H1 (cell line): ENCODE measurements around the gene MRAP2.

Source experiments
- CTCF ChIP-seq, 3 experiments: IDR thresholded peaks; 1 replicate in 2 of 3; 2 replicates in 1 of 3; pipeline versions ENCODE4 v1.5.1 to v1.6.1; 2011; ENCODE audit warnings: low read length in 3 of 3, mild to moderate bottlenecking in 3 of 3, inconsistent platforms in 2 of 3, low read depth in 1 of 3, moderate library complexity in 1 of 3; ENCODE audit not compliant: insufficient read depth in 1 of 3; ENCODE audit errors: control extremely low read depth in 1 of 3
- EP300 ChIP-seq, 2 experiments: IDR thresholded peaks; 1 replicate in 1 of 2; 2 replicates in 1 of 2; pipeline ENCODE4 v1.6.1; 2011 to 2012; ENCODE audit warnings: low read depth in 2 of 2, low read length in 2 of 2, mild to moderate bottlenecking in 2 of 2, borderline replicate concordance in 1 of 2, inconsistent platforms in 1 of 2, moderate library complexity in 1 of 2
- EZH2 ChIP-seq: fragments of 200-600 bp; sonication (generic); IDR thresholded peaks from 2 replicates; pipeline ENCODE4 v1.7.1; 2012; ENCODE audit warnings: low read depth, mild to moderate bottlenecking, moderate library complexity, low read length, inconsistent platforms; ENCODE audit not compliant: severe bottlenecking
- FOSL1 ChIP-seq: IDR thresholded peaks from 2 replicates; pipeline ENCODE4 v1.6.1; 2011; ENCODE audit warnings: mild to moderate bottlenecking, low read depth, low read length, moderate library complexity; ENCODE audit not compliant: insufficient read depth
- HDAC2 ChIP-seq, 2 experiments: fragments of 300-600 bp in 1 of 2; sonication (generic) in 1 of 2; IDR thresholded peaks; 2 replicates each; pipeline ENCODE4 v1.6.1; 2011 to 2012; ENCODE audit warnings: low read depth in 2 of 2, low read length in 2 of 2, mild to moderate bottlenecking in 2 of 2, moderate library complexity in 2 of 2, borderline replicate concordance in 1 of 2, inconsistent platforms in 1 of 2
- KDM1A ChIP-seq: fragments of 200-600, 300-600 bp; sonication (generic); IDR thresholded peaks from 2 replicates; pipeline ENCODE4 v1.7.1; 2016; ENCODE audit warnings: mild to moderate bottlenecking, low read length, borderline replicate concordance
- MAX ChIP-seq: IDR thresholded peaks from 2 replicates; pipeline ENCODE4 v1.6.1; 2012; ENCODE audit warnings: inconsistent platforms
- PHF8 ChIP-seq: fragments of 200-600 bp; sonication (generic); conservative IDR thresholded peaks from 2 replicates; pipeline ENCODE4 v1.7.1; 2012; ENCODE audit warnings: low read depth, mild to moderate bottlenecking, inconsistent platforms, low read length, moderate library complexity
- POLR2A ChIP-seq, 2 experiments: IDR thresholded peaks; 1 replicate in 1 of 2; 2 replicates in 1 of 2; pipeline ENCODE4 v1.6.1; 2011; ENCODE audit warnings: low read depth in 2 of 2, low read length in 2 of 2, mild to moderate bottlenecking in 2 of 2; ENCODE audit errors: control extremely low read depth in 1 of 2
- POLR2AphosphoS5 ChIP-seq: IDR thresholded peaks from 2 replicates; pipeline ENCODE4 v1.6.1; 2011; ENCODE audit warnings: low read depth, low read length
- RAD21 ChIP-seq, 2 experiments: IDR thresholded peaks in 1 of 2; conservative IDR thresholded peaks in 1 of 2; 2 replicates each; pipeline ENCODE4 v1.6.1; 2011; ENCODE audit warnings: low read depth in 2 of 2, low read length in 2 of 2, improper control_type of control experiment in 1 of 2, inconsistent platforms in 1 of 2, mild to moderate bottlenecking in 1 of 2, moderate library complexity in 1 of 2
- RXRA ChIP-seq: IDR thresholded peaks from 2 replicates; pipeline ENCODE4 v1.6.1; 2011; ENCODE audit warnings: low read depth, mild to moderate bottlenecking, low read length, moderate library complexity; ENCODE audit not compliant: insufficient read depth
- TCF12 ChIP-seq: IDR thresholded peaks from 2 replicates; pipeline ENCODE4 v1.6.1; 2011; ENCODE audit warnings: low read depth, mild to moderate bottlenecking, low read length
- TEAD4 ChIP-seq: IDR thresholded peaks from 2 replicates; pipeline ENCODE4 v1.6.1; 2012; ENCODE audit warnings: low read depth, low read length, inconsistent platforms, mixed read lengths

- TF ChIP-seq EP300 (IDR thresholded peaks at IDR 0.05; ENCODE audit: borderline replicate concordance in 1 of 2, low read depth in 2 of 2, low read length in 2 of 2) (no peak), EZH2 (no peak), POLR2A (IDR thresholded peaks at IDR 0.05; ENCODE audit: control extremely low read depth in 1 of 2, low read depth in 2 of 2, low read length in 2 of 2) (no peak), CTCF (IDR thresholded peaks at IDR 0.05; ENCODE audit: control extremely low read depth in 1 of 3, insufficient read depth in 1 of 3, low read depth in 1 of 3, low read length in 3 of 3) (no peak), RXRA (no peak), TEAD4 (no peak), RAD21 (IDR thresholded peaks at IDR 0.05 in 1 of 2, conservative IDR thresholded peaks at IDR 0.05 in 1 of 2; ENCODE audit: low read depth in 2 of 2, low read length in 2 of 2) (no peak), PHF8 (no peak), POLR2AphosphoS5 (no peak), HDAC2 (IDR thresholded peaks at IDR 0.05; ENCODE audit: borderline replicate concordance in 1 of 2, low read depth in 2 of 2, low read length in 2 of 2) (no peak), FOSL1 (no peak), KDM1A (no peak), TCF12 (no peak), MAX (no peak)
Measured at GRCh38 chr6:84003131-84003530, 30.4 kb upstream of the MRAP2 start.
